GM21528 (cell line): ENCODE results near the gene OTOS.

Experiments
- ATAC-seq: cut with Tn5 transposase; IDR thresholded peaks from one replicate; pipeline ENCODE4 v1.9.1; 2021; ENCODE audit warnings: mild to moderate bottlenecking, moderate library complexity; ENCODE audit not compliant: unreplicated experiment, low FRiP score

The OTOS gene

DNA sequence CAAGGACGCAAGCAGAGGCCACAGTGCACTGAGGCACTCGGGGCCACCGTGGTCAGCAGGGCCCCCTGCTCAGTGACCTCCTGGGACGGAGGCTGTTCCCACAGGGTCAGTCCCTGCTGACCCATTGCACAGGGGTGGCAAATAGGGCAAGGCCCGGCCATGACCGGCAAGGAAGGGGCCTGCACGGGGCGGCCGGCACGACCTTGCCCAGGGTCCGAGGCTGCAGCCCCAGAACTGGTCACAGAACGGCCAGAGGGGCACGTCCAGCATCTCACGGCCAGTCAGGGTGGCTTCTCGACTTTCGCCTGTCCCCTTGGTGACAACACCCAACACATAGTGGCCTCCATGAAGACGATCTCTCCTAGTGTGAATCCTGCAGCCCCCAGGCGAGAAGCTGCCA, 27.6 kb upstream of the OTOS start:
- no peak for ATAC-seq

DNA sequence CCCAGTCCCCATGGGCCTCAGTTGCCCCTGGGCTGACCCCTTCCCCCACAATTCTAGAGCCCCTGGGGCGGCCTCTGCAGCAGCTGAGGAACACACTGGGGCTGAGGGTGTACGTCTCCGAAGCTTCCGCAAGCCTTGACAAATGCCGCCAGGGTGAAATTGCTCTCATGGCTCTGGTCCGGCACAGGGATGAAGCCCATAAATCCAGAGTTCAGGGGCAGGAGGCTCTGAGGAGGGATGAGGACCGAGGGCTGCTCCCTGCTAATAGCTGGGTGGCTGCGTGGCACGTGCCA, 27.1 kb upstream of the OTOS start:
- no peak for ATAC-seq

DNA sequence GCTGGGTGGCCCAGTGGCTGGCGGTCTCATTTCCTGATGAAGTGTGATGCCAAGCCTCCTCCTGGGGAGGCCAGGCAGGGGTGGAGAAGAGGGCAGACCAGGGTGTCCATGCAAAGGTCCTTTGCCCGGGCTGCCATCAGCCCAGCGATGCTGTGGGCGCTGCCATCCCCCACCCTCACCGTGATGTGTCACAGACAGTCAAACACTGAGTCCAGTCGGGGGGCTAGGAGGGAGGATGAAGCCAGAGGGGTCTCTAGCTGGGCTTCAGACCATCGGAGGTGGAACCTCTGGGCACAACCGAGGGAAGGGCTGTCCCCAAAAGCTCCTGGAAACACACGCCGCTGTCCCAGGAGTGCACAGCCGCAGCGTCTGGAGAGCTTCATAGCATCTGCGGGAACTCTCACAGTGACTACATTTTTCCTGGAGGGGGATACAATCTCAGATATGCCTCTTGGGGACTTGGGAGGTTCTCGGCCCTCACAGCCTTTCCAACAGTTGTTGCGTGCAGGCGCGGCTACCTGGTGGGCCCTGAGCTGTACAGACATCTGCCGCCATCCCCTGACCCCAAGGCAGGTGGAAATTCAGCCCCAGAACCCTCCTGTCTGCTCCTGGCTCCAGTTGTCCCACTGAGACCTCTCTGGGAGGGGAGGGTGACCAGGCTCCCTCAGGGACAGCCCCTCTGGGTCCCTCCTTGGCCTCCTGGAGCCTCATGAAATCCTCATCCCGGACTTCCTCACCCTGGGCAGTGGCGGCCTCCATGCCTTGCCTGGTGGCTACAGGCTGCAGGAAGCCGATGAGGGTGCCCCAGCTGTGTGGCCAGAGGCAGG, 26.5 kb upstream of the OTOS start:
- no peak for ATAC-seq

DNA sequence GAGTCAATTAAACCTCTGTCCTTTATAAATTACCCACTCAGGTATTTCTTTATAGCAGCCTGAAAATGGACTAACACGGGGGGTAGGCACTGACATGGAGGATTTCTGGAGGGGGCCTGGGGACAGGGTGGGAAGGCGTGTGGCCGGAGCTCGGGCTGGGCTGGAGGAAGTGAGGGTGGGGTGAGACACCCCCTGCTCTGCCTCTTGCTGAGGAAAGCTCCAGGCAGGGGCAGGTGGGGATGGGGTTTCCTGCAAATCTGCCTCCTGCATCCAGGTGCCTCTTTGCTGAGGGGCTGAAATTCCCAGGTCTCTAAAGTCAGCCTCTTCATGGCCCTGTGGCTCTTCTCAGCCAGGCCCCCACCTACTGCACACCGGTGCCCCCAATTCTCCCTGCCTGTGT, 25.7 kb upstream of the OTOS start:
- no peak for ATAC-seq

DNA sequence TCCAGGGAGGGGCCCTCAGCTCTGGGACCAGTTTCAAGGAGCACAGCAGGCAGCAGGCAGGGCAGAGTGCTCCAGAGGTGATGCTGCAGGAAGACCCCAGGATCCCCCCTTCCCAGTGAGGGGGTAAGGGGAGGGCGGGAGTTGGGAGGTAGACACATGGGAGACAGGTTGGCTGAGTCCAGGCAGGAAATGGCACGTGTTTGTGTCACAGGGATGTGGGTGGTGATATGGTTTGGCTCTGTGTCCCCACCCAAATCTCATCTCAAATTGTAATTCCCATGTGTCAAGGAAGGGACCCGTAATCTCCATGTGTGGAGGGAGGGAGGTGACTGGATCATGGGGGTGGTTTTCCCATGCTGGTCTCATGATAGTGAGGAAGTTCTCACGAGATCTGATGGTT, 25.2 kb upstream of the OTOS start:
- ATAC-seq: no peak

DNA sequence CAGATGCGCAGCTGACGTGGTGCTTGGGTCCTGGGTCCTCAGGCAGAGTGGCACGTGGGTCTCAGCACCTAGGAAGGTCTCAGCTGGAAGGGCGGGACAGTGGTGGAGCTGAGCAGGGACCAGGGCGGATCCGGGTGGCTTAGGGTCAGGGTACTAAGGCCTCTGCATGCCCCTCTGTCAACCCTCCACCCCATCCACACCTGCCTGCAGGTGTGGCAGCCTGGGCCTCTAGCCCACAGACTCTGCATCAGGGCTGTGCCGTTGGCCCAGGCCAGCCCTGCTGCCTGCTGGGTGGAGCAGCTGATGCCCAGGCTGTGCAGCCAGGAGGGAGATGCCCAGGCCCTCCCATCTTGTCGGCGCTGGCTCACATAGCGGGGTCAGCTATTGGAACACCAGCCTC, 24.6 kb upstream of the OTOS start:
- ATAC-seq: no peak

DNA sequence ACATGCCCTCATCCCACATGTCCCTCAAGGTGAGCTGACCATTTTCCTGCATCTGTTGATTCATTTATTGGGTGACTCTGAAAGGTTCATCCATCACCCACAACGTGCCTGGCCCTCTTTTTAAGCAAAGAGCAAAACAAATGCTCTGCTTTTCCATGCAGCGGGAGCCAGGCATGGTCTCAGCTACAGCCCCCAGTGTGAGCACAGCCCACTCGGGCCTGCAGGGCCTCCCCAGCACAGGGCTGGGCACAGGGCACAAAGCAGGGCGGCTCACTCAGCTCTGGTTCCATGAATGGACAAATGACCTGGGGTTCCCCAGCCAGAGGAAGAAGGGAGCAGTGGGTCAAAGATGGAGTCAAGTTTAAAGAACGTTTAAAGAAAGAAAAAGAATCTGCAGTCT, 24.1 kb upstream of the OTOS start:
- ATAC-seq: no peak

DNA sequence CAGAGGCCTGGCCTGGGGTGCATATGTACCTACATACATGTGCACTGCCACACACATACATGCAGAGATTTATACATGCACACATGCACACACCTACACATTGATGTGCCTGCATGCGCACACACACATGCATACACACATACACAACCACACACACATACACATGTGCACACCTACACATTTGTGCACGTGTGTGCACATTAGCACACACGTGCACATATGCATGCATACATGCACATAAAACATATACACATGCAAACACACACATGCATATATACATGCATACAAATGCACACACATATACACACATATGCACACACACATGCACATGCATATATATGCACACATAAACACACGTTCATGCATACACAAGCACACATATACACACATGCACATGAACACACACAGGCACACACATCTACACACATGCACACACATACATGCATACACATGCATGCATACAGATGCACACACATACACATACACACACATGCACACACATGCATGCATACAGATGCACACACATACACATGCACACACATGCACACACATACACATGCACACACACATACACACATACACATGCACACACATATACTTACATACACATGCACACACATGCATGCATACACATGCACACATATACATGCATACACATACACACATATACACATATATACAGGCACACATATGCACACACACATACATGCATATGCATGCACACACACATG, 23.6 kb upstream of the OTOS start:
- no peak for ATAC-seq

DNA sequence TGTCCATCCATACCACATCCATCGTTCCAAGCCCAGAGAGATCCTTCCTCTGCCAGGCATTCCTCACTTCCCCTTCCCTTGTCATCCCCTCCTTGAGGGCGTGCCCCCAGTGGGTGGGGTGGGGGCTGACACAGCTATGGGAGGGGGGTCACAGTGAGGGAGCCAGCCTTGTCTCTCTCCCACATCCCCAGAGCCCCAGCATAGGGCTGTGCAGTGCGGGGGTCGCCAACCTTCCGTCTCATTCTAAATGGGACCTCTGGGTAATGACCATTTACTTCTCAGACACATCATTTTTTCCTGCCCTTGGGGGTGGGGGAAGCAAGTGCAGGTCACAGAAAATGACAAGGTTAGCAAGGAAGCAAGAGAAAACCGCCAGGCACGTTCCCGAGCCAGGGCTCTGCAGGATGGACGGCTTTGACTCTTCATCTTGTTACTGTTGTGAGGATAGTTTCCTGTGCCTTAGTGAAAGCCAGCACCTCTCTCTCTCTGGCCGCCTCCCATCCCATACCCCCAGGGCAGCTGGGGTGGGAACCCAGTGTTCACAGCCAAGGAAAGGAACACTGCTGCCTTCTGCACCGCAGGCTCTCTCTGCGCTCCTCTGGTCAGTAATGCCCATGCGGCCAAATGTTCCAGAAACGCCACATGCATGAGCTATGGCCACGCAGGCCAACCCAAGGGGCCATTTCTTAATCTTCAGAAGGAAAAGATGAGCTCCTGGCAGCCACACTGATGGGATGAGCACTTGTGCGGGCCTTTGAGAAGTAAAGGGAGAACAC, 22.7 kb upstream of the OTOS start:
- ATAC-seq: no peak

DNA sequence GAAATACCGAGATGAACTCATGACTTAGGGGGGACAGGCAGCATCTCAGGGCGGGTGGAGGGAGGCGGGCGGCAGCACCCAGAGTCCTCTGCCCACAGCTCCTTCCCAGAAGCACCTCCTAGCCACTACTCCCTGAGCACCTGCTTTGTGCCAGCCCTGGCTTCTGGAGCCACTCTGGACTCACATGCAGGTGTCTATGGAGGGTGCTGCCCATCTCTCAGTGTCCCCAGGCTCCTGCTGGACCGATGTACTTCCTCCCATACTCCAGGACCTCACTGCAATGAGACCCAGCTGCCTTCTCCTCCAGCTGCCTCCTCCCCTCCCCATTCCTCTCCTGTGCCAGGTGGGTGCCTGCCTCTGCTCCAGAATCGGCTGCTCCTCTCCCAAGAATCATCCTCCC, 22.1 kb upstream of the OTOS start:
- no peak for ATAC-seq

DNA sequence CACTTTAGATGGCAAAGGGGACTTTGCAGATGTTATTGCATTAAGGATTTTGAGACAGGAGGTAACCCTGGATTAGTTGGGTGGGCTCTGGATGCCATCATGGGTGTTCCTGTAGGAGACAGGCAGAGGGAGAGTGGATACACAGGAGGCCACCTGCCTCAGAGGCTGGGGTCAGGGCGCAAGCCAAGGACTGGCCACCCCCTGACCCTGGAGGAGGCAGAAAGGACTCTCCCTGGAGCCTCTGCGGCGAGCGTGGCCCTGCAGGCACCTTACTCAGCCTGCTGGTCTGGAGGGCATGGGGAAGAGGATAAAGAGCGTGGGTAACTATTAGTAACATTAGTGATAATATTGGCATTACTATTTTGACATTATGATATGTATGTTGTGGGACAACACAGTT, 21.6 kb upstream of the OTOS start:
- ATAC-seq: no peak

DNA sequence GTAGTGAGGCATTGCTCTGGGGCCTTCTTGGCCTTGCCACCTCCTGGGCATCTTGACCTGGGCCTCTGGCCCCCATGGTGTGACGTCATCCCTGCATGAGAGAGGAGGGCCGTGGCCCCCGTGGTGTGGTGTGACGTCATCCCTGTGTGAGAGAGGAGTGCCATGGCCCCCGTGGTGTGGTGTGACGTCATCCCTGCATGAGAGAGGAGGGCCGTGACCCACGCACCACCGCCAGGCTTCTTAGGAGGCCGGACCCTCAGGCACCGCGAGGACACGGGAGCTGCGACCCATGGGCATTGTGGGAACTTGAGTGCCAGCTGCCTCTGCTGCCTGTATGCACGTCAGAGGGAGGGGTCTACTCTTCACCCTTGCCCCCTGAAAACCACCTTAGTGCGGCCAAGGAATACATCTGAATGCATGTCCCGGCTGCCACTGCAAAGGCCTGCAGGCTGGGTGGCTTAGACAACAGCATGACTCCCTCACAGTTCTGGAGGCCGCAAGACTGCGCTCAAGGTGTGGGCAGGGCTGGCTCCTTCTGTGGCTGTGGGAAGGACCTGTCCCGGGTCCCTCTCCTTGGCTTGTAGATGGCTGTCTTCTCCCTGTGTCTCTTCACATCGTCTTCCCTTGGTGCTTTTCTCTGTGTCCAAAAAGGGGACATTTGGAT, 20.8 kb upstream of the OTOS start:
- ATAC-seq: no peak

DNA sequence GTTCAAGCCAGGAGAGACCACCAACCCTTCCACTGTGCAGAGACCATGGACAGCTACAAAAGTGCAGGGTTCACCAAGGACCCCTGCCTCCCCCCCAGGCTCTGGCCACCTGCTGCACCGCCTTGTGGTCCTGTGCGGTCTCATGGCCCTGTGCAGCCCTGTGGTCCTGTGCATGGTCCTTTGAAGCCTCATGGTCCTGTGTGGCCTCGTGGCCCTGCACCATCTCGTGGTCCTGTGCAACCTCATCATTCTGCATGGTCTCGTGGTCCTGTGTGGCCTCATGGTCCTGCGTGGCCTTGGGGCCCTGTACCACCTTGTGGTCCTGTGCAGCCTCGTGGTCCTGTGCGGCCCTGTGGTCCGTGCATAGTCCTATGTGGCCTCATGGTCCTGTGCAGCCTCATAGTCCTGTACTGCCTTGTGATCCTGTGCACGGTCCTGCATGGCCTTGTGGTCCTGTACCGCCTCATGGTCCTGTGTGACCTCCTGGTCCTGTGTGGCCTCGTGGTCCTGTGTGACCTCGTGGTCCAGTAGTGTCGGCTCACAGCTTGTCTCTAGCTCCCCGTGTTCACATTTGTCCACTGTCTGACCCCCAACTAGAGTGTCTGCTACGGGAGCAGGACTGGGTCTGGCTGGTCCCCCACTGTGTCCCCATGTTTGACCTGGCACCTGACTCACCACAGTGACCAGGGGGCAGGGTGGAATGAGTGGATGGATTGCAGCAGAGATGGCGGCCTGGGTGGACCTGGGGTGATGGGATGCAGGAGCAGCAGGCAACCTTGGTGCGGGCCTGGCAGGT, 20.0 kb upstream of the OTOS start:
- no peak for ATAC-seq

DNA sequence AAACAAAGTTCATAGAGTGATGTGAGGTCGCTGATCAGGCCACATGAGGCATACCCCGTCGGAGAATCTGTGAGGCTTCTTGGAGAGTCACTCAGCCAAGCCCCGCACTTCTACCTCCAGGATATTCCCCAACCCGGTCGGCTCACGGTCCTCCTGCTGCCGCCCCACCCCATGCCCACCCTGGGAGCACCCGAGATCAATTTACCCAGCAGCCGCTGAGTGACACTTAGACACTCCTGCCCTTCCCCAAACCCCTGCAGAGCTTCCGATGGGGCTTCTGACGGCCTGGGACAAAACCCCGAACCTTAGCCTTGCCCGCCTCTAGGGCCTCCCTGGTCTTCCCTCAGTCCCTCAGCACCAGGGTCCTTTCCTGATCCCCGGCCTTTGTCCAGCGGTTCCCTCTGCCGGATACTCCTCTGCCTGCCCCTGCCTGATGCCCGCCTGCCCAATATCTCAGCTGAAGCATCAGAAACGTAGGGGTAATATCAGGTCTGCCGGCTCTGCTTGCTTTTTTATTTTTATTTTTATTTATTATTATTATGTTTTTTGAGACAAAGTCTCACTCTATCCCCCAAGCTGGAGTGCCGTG, 18.9 kb upstream of the OTOS start:
- no peak for ATAC-seq

DNA sequence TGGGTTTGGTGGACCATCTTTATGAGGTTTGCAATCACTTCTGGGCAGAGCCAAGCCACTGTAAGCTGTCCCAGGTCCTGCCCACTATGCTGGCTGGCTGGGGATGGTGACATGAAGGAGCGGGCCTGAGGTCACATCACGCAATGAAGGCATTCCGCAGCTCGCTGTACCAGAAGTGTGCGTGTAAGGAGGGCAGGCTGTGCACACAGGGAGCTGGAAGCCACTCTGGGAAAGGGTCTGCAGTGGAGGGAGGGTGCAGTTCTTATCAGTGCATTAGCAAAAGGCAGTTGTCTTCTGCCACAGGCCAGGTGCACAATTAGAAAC, 16.7 kb upstream of the OTOS start:
- ATAC-seq: no peak

DNA sequence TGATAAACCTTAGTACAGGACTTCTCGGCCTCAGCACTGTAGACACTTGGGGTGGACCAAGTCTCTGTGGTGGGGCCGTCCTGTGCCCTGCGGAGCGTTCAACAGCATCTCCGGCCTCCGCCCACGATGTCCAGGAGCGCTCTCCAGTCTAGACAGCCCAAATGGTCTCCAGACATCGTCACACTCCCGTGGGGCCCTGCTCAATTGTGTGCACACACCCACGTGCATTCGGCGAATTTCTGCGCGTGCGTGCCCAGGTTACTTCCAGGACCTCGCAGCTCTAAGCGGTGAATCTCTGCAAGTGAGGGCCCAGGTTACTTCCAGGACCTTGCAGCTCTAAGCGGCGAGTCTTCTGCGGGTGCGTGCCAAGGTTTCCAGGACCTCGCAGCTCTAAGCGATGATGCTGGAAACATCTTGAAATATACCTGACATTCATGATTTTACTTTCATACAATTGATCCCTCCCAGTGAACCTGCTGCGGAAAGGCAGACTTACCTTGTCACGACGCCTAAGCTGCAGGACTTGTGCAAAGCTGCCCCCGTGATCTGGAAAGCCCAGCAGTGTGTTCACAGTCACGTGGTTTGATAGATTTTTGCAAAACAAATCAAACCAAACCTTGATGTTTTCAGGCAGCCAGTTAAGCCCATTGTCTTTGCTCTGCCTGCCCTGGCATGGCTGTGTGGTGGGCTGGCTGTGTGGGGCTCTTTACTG, 16.1 kb upstream of the OTOS start:
- ATAC-seq: no peak

DNA sequence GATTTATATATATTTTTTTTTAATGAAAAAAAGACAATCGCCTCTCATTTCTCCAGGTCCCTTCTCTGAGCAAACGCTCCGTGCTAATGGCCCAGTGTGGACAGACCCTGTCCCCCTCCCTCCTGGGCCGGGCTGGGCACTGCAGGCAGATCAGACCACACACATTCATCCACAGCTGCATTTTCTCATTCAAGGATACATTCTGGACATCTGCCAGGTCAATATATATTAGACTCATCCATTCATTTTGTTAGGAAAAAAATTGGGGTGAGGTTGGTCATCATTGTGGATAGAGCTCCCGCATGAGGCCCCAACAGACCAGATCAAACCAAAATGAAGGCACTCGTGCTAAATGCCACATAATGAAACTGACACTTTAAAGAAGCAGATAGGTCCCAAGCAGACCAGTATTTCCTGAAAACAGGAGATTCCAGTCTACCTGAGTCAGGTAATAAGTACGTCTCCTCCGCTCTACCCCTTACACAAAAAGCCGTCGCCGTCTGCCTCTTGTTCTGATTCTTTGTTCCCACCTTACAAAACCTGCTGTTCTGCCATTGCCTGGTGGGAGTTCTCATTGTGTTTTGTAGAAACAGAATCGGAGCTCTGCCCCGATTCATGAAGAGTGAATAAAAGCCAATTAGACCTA, 15.4 kb upstream of the OTOS start:
- ATAC-seq: no peak

DNA sequence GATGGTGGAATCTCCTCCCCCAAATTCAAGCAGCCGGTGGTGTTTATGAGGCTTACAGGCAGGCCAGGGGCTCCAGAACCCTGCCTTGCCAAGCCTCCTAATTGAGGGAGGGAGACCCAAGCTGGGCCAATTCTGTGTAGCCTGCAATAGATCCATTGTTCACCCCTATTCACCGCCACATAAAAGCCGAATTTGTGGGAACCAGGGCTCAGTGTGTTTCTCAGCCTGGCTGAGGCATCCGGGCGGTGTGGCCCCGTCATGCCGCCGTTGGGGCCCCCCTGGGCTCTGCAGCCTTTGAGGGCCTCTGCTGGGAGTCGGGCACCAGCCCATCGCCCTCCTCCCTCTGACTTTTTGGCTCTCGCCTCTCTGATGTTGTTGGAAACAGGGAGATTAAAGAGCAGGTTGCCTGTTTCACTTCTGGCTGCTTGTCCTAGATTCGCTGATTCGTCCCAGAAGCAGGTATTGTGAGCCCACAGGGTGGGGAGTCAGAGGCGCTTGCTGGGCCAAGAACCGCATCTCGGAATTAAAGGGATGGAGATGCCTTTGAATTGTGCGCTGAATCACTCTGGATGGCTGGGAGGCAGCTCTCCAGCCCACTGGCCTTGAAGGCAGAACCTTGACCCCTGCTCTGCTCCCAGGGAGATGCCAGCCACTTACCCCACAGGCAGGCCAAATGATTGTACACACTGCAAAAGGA, 14.7 kb upstream of the OTOS start:
- ATAC-seq: no peak
